Endothelial cell of umbilical vein (primary cell): ENCODE results near the gene RPL6. TPM values are rescaled to one million over a fixed set of nuclear protein-coding genes. Genes with fewer than 3 reads are reported as not detected.
"Not testable (repeated sequence)": the region's sequence is repeated elsewhere in the genome, so short reads cannot be mapped to it uniquely, and the experiment has no call there.

Source experiments
- BruUV-seq: library from RNA; stranded (reverse); fragments of 400-500 nt; replicated peaks from 2 replicates; lab custom pipeline; 2021; lab: Mats Ljungman, UMichigan
- CTCF ChIA-PET: fragments of 300-600, 350-600 bp; sonication (Branson Sonifier 250); formaldehyde crosslinking; loops from one replicate; lab custom pipeline; 2021; ENCODE audit warnings: antibody characterized with exemption, inconsistent platforms; lab: Charles Lee
- POLR2A ChIA-PET: fragments of 300-600, 350-600 bp; sonication (Branson Sonifier 250); formaldehyde crosslinking; loops from one replicate; lab custom pipeline; 2021; ENCODE audit warnings: antibody characterized with exemption, inconsistent platforms; lab: Charles Lee
- DNase-seq: peaks from one replicate; pipeline ENCODE4 v3.0.0-alpha.2; 2011; ENCODE audit warnings: low read depth, low spot score
- FAIRE-seq: peaks from 2 replicates; lab custom pipeline; 2011; peaks lifted over from hg19 to GRCh38; lab: Jason Lieb, UNC
- H2AFZ ChIP-seq: 2 replicates; pipeline ENCODE4 v1.6.0; 2012; ENCODE audit warnings: low read depth, low read length, control low read depth, inconsistent platforms
- H3K27ac ChIP-seq: 2 replicates; pipeline ENCODE4 v1.5.1; 2011; ENCODE audit warnings: low read depth, mild to moderate bottlenecking, control low read depth, low read length, moderate library complexity; ENCODE audit not compliant: insufficient read depth
- H3K27me3 ChIP-seq, 2 experiments: 2 replicates each; pipeline versions ENCODE4 v1.6.0 to v1.6.1; 2011; ENCODE audit warnings: low read length in 2 of 2, mixed read lengths in 1 of 2; ENCODE audit not compliant: control insufficient read depth in 2 of 2, insufficient read depth in 2 of 2
- H3K36me3 ChIP-seq, 2 experiments: 2 replicates in 1 of 2; 3 replicates in 1 of 2; pipeline ENCODE4 v1.5.1; 2011; ENCODE audit warnings: low read length in 2 of 2, mild to moderate bottlenecking in 1 of 2, moderate library complexity in 1 of 2; ENCODE audit not compliant: control insufficient read depth in 2 of 2, insufficient read depth in 2 of 2; ENCODE audit errors: extremely low read depth in 1 of 2
- H3K4me1 ChIP-seq: 3 replicates; pipeline ENCODE4 v1.5.1; 2011; ENCODE audit warnings: mild to moderate bottlenecking, low read length; ENCODE audit not compliant: control insufficient read depth, insufficient read depth; ENCODE audit errors: extremely low read depth
- H3K4me2 ChIP-seq: 2 replicates; pipeline ENCODE4 v1.6.1; 2011; ENCODE audit warnings: low read length, control low read depth, mixed read lengths; ENCODE audit not compliant: insufficient read depth
- H3K4me3 ChIP-seq, 3 experiments: fragments of 200-600 bp in 1 of 3; sonication (generic), shearing (Covaris generic) in 1 of 3; replicated peaks in 1 of 3; 2 replicates each; pipeline ENCODE4 v1.5.1; 2011 to 2016; ENCODE audit warnings: control low read depth in 3 of 3, low read length in 3 of 3, mild to moderate bottlenecking in 2 of 3, inconsistent platforms in 1 of 3, low read depth in 1 of 3, moderate library complexity in 1 of 3; ENCODE audit not compliant: insufficient read depth in 1 of 3
- H3K79me2 ChIP-seq: 2 replicates; pipeline ENCODE4 v1.6.0; 2012; ENCODE audit warnings: low read length, inconsistent platforms; ENCODE audit not compliant: control insufficient read depth, insufficient read depth
- H3K9ac ChIP-seq: replicated peaks from 2 replicates; pipeline ENCODE3; 2011; ENCODE audit warnings: low read length, control low read depth; ENCODE audit not compliant: insufficient read depth; ENCODE audit errors: extremely low read depth
- H3K9me1 ChIP-seq: replicated peaks from 3 replicates; pipeline ENCODE4 v1.6.0; 2011; ENCODE audit warnings: mild to moderate bottlenecking, low read length; ENCODE audit not compliant: control insufficient read depth, insufficient read depth; ENCODE audit errors: extremely low read depth
- H3K9me3 ChIP-seq: replicated peaks from 2 replicates; pipeline ENCODE4 v1.5.1; 2012; ENCODE audit warnings: low read length, inconsistent platforms; ENCODE audit not compliant: control insufficient read depth, insufficient read depth
- H4K20me1 ChIP-seq: replicated peaks from 2 replicates; pipeline ENCODE3; 2011; ENCODE audit warnings: mild to moderate bottlenecking, low read length; ENCODE audit not compliant: control insufficient read depth, insufficient read depth; ENCODE audit errors: extremely low read depth
- CTCF ChIP-seq, 2 donors: IDR thresholded peaks; 1 replicate in 1 of 2; 2 replicates in 1 of 2; pipeline ENCODE4 v1.5.1; 2011; ENCODE audit warnings: low read length in 2 of 2, mild to moderate bottlenecking in 2 of 2, moderate library complexity in 2 of 2, control low read depth in 1 of 2, inconsistent platforms in 1 of 2, low read depth in 1 of 2; ENCODE audit not compliant: insufficient read depth in 1 of 2; ENCODE audit errors: extremely low read depth in 1 of 2
- EZH2 ChIP-seq: IDR thresholded peaks from 2 replicates; pipeline ENCODE4 v1.6.1; 2012; ENCODE audit warnings: borderline replicate concordance, low read depth, mild to moderate bottlenecking, moderate library complexity, low read length, inconsistent platforms; ENCODE audit not compliant: severe bottlenecking
- FOS ChIP-seq: IDR thresholded peaks from 2 replicates; pipeline ENCODE4 v1.6.1; 2011; ENCODE audit warnings: mild to moderate bottlenecking, low read length, moderate library complexity, borderline replicate concordance; ENCODE audit not compliant: insufficient read depth
- GATA2 ChIP-seq: IDR thresholded peaks from 2 replicates; pipeline ENCODE4 v1.7.0; 2011; ENCODE audit warnings: low read depth, mild to moderate bottlenecking, moderate library complexity, mixed read lengths, low read length; ENCODE audit not compliant: insufficient read length, insufficient read depth
- JUN ChIP-seq: IDR thresholded peaks from 2 replicates; pipeline ENCODE4 v1.6.1; 2011; ENCODE audit warnings: borderline replicate concordance, low read depth; ENCODE audit not compliant: insufficient read length, insufficient read depth
- MYC ChIP-seq: IDR thresholded peaks from one replicate; pipeline ENCODE4 v1.6.1; 2011; ENCODE audit warnings: mild to moderate bottlenecking, low read depth, low read length
- POLR2A ChIP-seq: IDR thresholded peaks from 2 replicates; pipeline ENCODE4 v1.6.1; 2012; ENCODE audit warnings: low read depth, mild to moderate bottlenecking, control low read depth, low read length
- POLR2AphosphoS5 ChIP-seq: IDR thresholded peaks from 2 replicates; pipeline ENCODE4 v1.6.1; 2012; ENCODE audit warnings: low read depth, mild to moderate bottlenecking, control low read depth, low read length, moderate library complexity; ENCODE audit not compliant: insufficient read depth
- dilution Hi-C: fragments of 300-500 bp; cut with MboI; formaldehyde crosslinking; loops from one replicate; pipeline ENCODE4 v1.15.0; 2019; ENCODE audit warnings: low sequenced_read_pairs; ENCODE audit not compliant: extremely low pct_ligation_motif_present
- intact Hi-C: fragments of 100-400 bp; cut with micrococcal nuclease; formaldehyde crosslinking; loops from one replicate; pipeline ENCODE4 v1.10.0; 2022
- polyA plus RNA-seq, 4 experiments: library from polyadenylated mRNA; depleted of rRNA in 3 of 4; stranded (reverse) in 3 of 4; unstranded in 1 of 4; fragments of >200 nt; gene quantifications; 2 replicates each; pipeline versions ENCODE4 v1.2.1 to v1.2.3, GENCODE V29; 2011 to 2012; ENCODE audit warnings: missing spikeins in 1 of 4
- total RNA-seq: library from RNA; stranded (reverse); gene quantifications from 2 replicates; pipeline ENCODE4 v1.2.3, GENCODE V29; 2021
- TF ChIP-seq, protein P1 (sequence below): IDR thresholded peaks from 2 replicates; pipeline ENCODE4 v1.6.1; 2011; ENCODE audit not compliant: insufficient read depth, insufficient read length

Gene RPL6
- total and polyA plus RNA-seq, 2 donors (not counting 3 experiments of a cell fraction or from before 2014, with no cell fraction given) = 998 to 1,385 TPM

DNA sequence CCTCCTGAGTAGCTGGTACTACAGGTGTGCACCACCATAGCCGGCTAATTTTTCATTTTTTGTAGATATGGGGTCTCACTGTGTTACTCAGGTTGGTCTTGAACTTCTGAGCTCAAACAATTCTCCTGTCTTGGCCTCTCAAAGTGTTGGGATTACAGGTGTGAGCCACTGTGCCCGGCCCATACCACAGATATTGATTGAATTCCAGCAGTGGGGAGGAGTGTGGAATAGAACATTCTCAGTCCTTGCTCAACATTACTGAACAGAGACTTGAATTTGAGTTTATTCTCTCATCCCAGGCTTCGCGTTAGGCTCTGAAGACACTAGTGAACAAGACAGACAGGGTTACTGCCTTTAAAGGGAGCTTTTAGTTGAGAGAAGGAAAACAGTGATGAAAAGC, 48.9 kb upstream of the RPL6 start:
- Histone ChIP-seq H3K27me3 (no peaks in the 10 kb centered on the region), H2AFZ (no peak overlapping the region), H3K79me2 (no peaks in the 10 kb centered on the region), H4K20me1 (no peaks in the 10 kb centered on the region), H3K4me2 (no peak overlapping the region), H3K4me3 (no peak overlapping the region), H3K4me1 (no peaks in the 10 kb centered on the region), H3K27ac (no peak overlapping the region), H3K9me1 (no peaks in the 10 kb centered on the region), H3K9me3 (no peaks in the 10 kb centered on the region), H3K9ac (no peak overlapping the region), H3K36me3 (peaks cover 0 to 11% of the 10 kb centered on the region in 2 experiments)
- intact Hi-C loops = no loop called here
- ChIA-PET CTCF (no interaction called here), POLR2A (no interaction called here)
- FAIRE-seq = no peak
- BruUV-seq = no TSS peak
- dilution Hi-C loops = no loop called here
- TF ChIP-seq EZH2 (no peak), POLR2A (no peak), CTCF (IDR thresholded peaks at IDR 0.05; ENCODE audit: extremely low read depth in 1 of 2, insufficient read depth in 1 of 2, low read depth in 1 of 2, low read length in 2 of 2) (no peak), MYC (no peak), POLR2AphosphoS5 (no peak), GATA2 (no peak), FOS (no peak), JUN (no peak)
- TF ChIP-seq, protein P1, sequence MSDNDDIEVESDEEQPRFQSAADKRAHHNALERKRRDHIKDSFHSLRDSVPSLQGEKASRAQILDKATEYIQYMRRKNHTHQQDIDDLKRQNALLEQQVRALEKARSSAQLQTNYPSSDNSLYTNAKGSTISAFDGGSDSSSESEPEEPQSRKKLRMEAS = no peak
- no peak for DNase-seq

DNA sequence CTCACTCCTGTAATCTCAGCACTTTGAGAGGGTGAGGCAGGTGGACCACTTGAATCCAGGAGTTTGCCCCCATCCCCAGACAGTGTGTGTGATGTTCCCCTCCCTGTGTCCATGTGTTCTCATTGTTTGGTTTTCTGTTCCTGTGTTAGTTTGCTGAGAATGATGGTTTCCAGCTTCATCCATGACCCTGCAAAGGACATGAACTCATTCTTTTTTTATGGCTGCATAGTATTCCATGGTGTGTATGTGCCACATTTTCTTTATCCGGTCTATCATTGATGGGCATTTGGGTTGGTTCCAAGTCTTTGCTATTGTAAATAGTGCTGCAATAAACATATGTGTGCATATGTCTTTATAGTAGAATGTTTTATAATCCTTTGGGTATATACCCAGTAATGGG, 47.7 kb upstream of the RPL6 start:
- dilution Hi-C loops, CTCF ChIA-PET, H2AFZ ChIP-seq: not testable (repeated sequence)

More for the DNA sequence above, 47.7 kb upstream of the RPL6 start:
- H3K4me2 ChIP-seq, H3K27ac ChIP-seq, H3K4me1 ChIP-seq, intact Hi-C loops, DNase-seq, H3K9ac ChIP-seq, BruUV-seq, H3K9me1 ChIP-seq, POLR2A ChIA-PET, FAIRE-seq, H3K4me3 ChIP-seq, H3K79me2 ChIP-seq, H3K9me3 ChIP-seq, H3K27me3 ChIP-seq, H4K20me1 ChIP-seq: not testable (repeated sequence)
- peaks cover 0 to 13% of the 10 kb centered on the region in 2 experiments for H3K36me3 ChIP-seq
